H1 (cell line): ENCODE measurements around the gene OSBPL5. TPM values are rescaled to one million over a fixed set of nuclear protein-coding genes. Genes with fewer than 3 reads are reported as not detected.

Source experiments
- ATF2 ChIP-seq: IDR thresholded peaks from 2 replicates; pipeline ENCODE4 v1.6.1; 2012; ENCODE audit warnings: low read length, inconsistent platforms
- CHD7 ChIP-seq: fragments of 300-600 bp; sonication (generic); IDR thresholded peaks from 2 replicates; pipeline ENCODE4 v1.7.1; 2012; ENCODE audit warnings: low read length, moderate library complexity, mild to moderate bottlenecking, inconsistent platforms; ENCODE audit not compliant: insufficient replicate concordance
- HDAC6 ChIP-seq: IDR thresholded peaks from one replicate; pipeline ENCODE4 v1.7.1; 2012; ENCODE audit warnings: low read depth, mild to moderate bottlenecking, inconsistent platforms, low read length, moderate library complexity
- NRF1 ChIP-seq: IDR thresholded peaks from 2 replicates; pipeline ENCODE4 v1.6.1; 2011; ENCODE audit warnings: mild to moderate bottlenecking, low read depth, low read length, improper control_type of control experiment
- PHF8 ChIP-seq: fragments of 200-600 bp; sonication (generic); conservative IDR thresholded peaks from 2 replicates; pipeline ENCODE4 v1.7.1; 2012; ENCODE audit warnings: low read depth, mild to moderate bottlenecking, inconsistent platforms, low read length, moderate library complexity
- RAD21 ChIP-seq, 2 experiments: IDR thresholded peaks in 1 of 2; conservative IDR thresholded peaks in 1 of 2; 2 replicates each; pipeline ENCODE4 v1.6.1; 2011; ENCODE audit warnings: low read depth in 2 of 2, low read length in 2 of 2, improper control_type of control experiment in 1 of 2, inconsistent platforms in 1 of 2, mild to moderate bottlenecking in 1 of 2, moderate library complexity in 1 of 2
- SP4 ChIP-seq: IDR thresholded peaks from 2 replicates; pipeline ENCODE4 v1.6.1; 2012; ENCODE audit warnings: low read length, inconsistent platforms
- polyA plus RNA-seq, 7 experiments: library from polyadenylated mRNA; depleted of rRNA in 3 of 7; stranded (reverse) in 5 of 7; unstranded in 2 of 7; fragments of >200 nt in 5 of 7; fragments of 200-250 nt in 2 of 7; gene quantifications; 1 replicate in 5 of 7; 2 replicates in 1 of 7; 4 replicates in 1 of 7; pipeline versions ENCODE4 v1.2.1 to v1.2.3, GENCODE V29; 2011 to 2013; ENCODE audit warnings: missing spikeins in 2 of 7, mixed read lengths in 2 of 7
- total RNA-seq: library from RNA; stranded (reverse); fragmentation: NEBNext Ultra II Directional; extraction: Animal tissue kit (Norgen Biotek cat#: 25700); gene quantifications from 2 replicates; pipeline ENCODE4 v1.2.1, GENCODE V29; 2021

Gene OSBPL5
- total and polyA plus RNA-seq, 2 of the 8 experiments (the other 6 are each of a cell fraction or from before 2014, with no cell fraction given) = 3.4 to 9.9 TPM

GRCh38 chr11:3126901-3127691 is 38.0 kb downstream of the OSBPL5 start (continued):
- TF ChIP-seq CHD7 (no peak), SP4 (no peak), PHF8 (no peak), ATF2 (no peak), RAD21 (IDR thresholded peaks at IDR 0.05 in 1 of 2, conservative IDR thresholded peaks at IDR 0.05 in 1 of 2; ENCODE audit: low read depth in 2 of 2, low read length in 2 of 2) (no peak), NRF1 (no peak), HDAC6 (no peak)
